A673 (cell line): Measurements from ENCODE around the gene DPPA4. TPM values are rescaled to one million over a fixed set of nuclear protein-coding genes. Genes with fewer than 3 reads are reported as not detected.

ENCODE experiments used
- BruUV-seq: library from RNA; stranded (reverse); fragments of 400-500 nt; replicated peaks from 2 replicates; lab custom pipeline; 2021; lab: Mats Ljungman, UMichigan
- CTCF ChIA-PET: fragments of 300-600 bp; sonication (Branson Sonifier 250); formaldehyde crosslinking; loops from one replicate; lab custom pipeline; 2022; ENCODE audit warnings: antibody characterized with exemption; lab: Charles Lee
- POLR2A ChIA-PET: fragments of 300-600 bp; sonication (Branson Sonifier 250); formaldehyde crosslinking; loops from one replicate; lab custom pipeline; 2022; ENCODE audit warnings: antibody characterized with exemption; ENCODE audit not compliant: low non-redundant PET; lab: Charles Lee
- DNase-seq: peaks from one replicate; pipeline ENCODE4 v3.0.0-alpha.2; 2015; ENCODE audit warnings: low spot score
- H3K27ac ChIP-seq: fragments of 200-600 bp; sonication (generic); 2 replicates; pipeline ENCODE4 v1.5.1; 2016; ENCODE audit warnings: mixed run types, low read depth, mild to moderate bottlenecking, mixed read lengths, antibody characterized with exemption, low read length; ENCODE audit not compliant: poor library complexity, severe bottlenecking
- H3K27me3 ChIP-seq: fragments of 200-600 bp; sonication (generic); replicated peaks from 2 replicates; pipeline ENCODE4 v1.6.1; 2017; ENCODE audit warnings: mixed run types, low read depth, mild to moderate bottlenecking, mixed read lengths, antibody characterized with exemption, low read length; ENCODE audit not compliant: insufficient read depth, poor library complexity
- H3K36me3 ChIP-seq: fragments of 200-600 bp; sonication (generic); 2 replicates; pipeline ENCODE4 v1.6.1; 2016; ENCODE audit warnings: mixed run types, mild to moderate bottlenecking, mixed read lengths, antibody characterized with exemption, low read length; ENCODE audit not compliant: insufficient read depth, poor library complexity, severe bottlenecking
- H3K4me1 ChIP-seq: fragments of 200-600 bp; sonication (generic); 2 replicates; pipeline ENCODE4 v1.6.1; 2017; ENCODE audit warnings: mixed run types, mild to moderate bottlenecking, mixed read lengths, antibody characterized with exemption, low read length; ENCODE audit not compliant: insufficient read depth, poor library complexity, severe bottlenecking
- H3K4me3 ChIP-seq: fragments of 200-600 bp; sonication (generic); 2 replicates; pipeline ENCODE4 v1.5.1; 2016; ENCODE audit warnings: low read depth, mixed run types, mild to moderate bottlenecking, mixed read lengths, low read length; ENCODE audit not compliant: poor library complexity, severe bottlenecking
- H3K9me3 ChIP-seq: fragments of 200-600 bp; sonication (generic); 2 replicates; pipeline ENCODE4 v1.6.1; 2016; ENCODE audit warnings: mixed run types, low read depth, mild to moderate bottlenecking, mixed read lengths, antibody characterized with exemption, low read length; ENCODE audit not compliant: poor library complexity, severe bottlenecking
- EZH2 ChIP-seq: fragments of 200-600 bp; sonication (generic); IDR thresholded peaks from 2 replicates; pipeline ENCODE4 v1.6.1; 2017; ENCODE audit warnings: borderline replicate concordance, low read depth, mild to moderate bottlenecking, mixed read lengths, antibody characterized with exemption, low read length; ENCODE audit not compliant: poor library complexity, severe bottlenecking
- intact Hi-C: fragments of 100-400 bp; cut with micrococcal nuclease; formaldehyde crosslinking; loops from one replicate; pipeline ENCODE4 v1.10.0; 2022; ENCODE audit not compliant: unreplicated experiment
- total RNA-seq: library from RNA; stranded (reverse); gene quantifications from 2 replicates; pipeline ENCODE4 v1.2.3, GENCODE V29; 2021
- TF ChIP-seq, protein P1 (sequence below): fragments of 300-800, 200-600 bp; sonication (generic); conservative IDR thresholded peaks from 2 replicates; pipeline ENCODE4 v1.5.1; 2017; ENCODE audit warnings: low read depth, mild to moderate bottlenecking, antibody characterized with exemption, low read length, moderate library complexity, mixed read lengths

Gene DPPA4
- total RNA-seq, 1 experiment from 2014 or later, result not detected

DNA sequence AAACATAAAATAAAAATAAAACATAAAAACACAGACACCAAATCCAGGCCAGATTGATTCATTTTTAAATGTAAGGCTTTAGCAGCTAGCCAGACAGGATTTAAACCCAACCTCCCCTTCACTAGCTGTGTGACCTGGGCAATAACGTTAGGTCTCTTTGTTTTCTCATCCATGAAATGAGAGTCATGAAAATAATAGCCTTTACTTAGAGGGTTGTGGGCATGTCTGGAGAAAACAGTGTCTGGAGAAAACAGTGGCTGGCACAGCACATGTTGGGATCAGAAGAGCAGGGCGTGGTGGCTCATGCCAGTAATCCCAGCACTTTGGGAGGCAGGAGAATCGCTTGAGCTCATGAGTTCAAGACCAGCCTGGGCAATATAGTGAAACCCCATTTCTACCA is 1.9 kb upstream of the DPPA4 start:
- Histone ChIP-seq H3K4me3 (no peak overlapping the region), H3K4me1 (no peaks in the 10 kb centered on the region), H3K9me3 (no peaks in the 10 kb centered on the region), H3K36me3 (no peaks in the 10 kb centered on the region), H3K27ac (no peak overlapping the region), H3K27me3 (no peaks in the 10 kb centered on the region)
- no peak for DNase-seq
- POLR2A ChIA-PET, result no interaction called here
- no TSS peak for BruUV-seq
- intact Hi-C loops, result no loop called here
- TF ChIP-seq, protein P1, sequence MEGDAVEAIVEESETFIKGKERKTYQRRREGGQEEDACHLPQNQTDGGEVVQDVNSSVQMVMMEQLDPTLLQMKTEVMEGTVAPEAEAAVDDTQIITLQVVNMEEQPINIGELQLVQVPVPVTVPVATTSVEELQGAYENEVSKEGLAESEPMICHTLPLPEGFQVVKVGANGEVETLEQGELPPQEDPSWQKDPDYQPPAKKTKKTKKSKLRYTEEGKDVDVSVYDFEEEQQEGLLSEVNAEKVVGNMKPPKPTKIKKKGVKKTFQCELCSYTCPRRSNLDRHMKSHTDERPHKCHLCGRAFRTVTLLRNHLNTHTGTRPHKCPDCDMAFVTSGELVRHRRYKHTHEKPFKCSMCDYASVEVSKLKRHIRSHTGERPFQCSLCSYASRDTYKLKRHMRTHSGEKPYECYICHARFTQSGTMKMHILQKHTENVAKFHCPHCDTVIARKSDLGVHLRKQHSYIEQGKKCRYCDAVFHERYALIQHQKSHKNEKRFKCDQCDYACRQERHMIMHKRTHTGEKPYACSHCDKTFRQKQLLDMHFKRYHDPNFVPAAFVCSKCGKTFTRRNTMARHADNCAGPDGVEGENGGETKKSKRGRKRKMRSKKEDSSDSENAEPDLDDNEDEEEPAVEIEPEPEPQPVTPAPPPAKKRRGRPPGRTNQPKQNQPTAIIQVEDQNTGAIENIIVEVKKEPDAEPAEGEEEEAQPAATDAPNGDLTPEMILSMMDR, result no peak
- no peak for TF ChIP-seq EZH2
- CTCF ChIA-PET, result no interaction called here

- DNase-seq, result no peak
- Histone ChIP-seq H3K27me3 (no peaks in the 10 kb centered on the region), H3K4me3 (no peak overlapping the region), H3K4me1 (no peaks in the 10 kb centered on the region), H3K27ac (no peak overlapping the region), H3K9me3 (no peaks in the 10 kb centered on the region), H3K36me3 (no peaks in the 10 kb centered on the region)
- CTCF ChIA-PET, result no interaction called here
- POLR2A ChIA-PET, result no interaction called here
- intact Hi-C loops, result no loop called here
- BruUV-seq, result no TSS peak
- no peak for TF ChIP-seq EZH2
- TF ChIP-seq, protein P1, result no peak
Observed at GRCh38 chr3:109338322-109338721, 976 bp upstream of the DPPA4 start.

DNA sequence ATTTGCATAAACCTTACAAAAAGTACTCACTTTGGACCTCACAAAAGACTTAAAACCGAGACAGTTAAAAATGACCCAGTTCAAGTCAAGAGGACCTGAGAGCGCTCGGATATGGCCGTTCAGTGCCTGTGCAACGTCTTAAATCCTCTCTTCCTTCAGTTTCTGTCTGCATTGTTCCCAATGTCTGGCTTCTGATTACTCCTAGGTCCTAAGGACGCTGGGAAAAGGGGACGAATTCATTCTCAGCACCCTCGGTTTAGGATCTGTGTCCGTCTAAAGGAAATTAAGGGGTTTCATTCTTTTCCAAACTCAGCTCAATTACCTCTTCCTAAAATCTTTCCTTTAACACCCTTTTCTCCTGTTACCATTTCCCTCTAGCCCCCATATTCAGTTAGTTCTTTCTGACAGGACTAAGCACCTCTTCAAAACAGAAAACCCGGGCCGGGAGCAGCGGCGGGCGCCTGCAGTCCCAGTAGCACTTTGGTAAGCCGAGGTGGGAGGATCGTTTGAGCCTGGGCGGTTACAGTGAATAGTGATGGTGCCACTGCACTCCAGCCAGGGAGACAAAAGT is 970 bp downstream of the DPPA4 start:
- Histone ChIP-seq H3K36me3 (no peaks in the 10 kb centered on the region), H3K27ac (no peak overlapping the region), H3K4me1 (no peaks in the 10 kb centered on the region), H3K4me3 (no peak overlapping the region), H3K9me3 (no peaks in the 10 kb centered on the region), H3K27me3 (no peaks in the 10 kb centered on the region)
- ChIA-PET POLR2A (no interaction called here), CTCF (no interaction called here)
- TF ChIP-seq, protein P1, result no peak
- TF ChIP-seq EZH2, result no peak
- intact Hi-C loops, result no loop called here
- DNase-seq, result no peak
- BruUV-seq, result no TSS peak
